Effector memory CD4-positive, alpha-beta T cell (primary cell): ENCODE results near the gene KRT72.

Source experiments
- DNase-seq, 3 donors: peaks; one replicate each; pipeline ENCODE4 v3.0.0-alpha.2; 2020
- H3K27ac ChIP-seq: 2 replicates; pipeline ENCODE4 v1.7.0; 2013; ENCODE audit warnings: mild to moderate bottlenecking, low read length, moderate library complexity; ENCODE audit not compliant: insufficient read depth, poor library complexity, severe bottlenecking
- H3K27me3 ChIP-seq: replicated peaks from 2 replicates; pipeline ENCODE4 v1.7.0; 2013; ENCODE audit warnings: mild to moderate bottlenecking, low read length; ENCODE audit not compliant: insufficient read depth, control insufficient read depth, poor library complexity, severe bottlenecking
- H3K36me3 ChIP-seq: 2 replicates; pipeline ENCODE4 v1.7.0; 2013; ENCODE audit warnings: mild to moderate bottlenecking, low read length, moderate library complexity; ENCODE audit not compliant: control insufficient read depth, insufficient read depth
- H3K4me1 ChIP-seq: 2 replicates; pipeline ENCODE4 v1.7.0; 2013; ENCODE audit warnings: low read length, mild to moderate bottlenecking; ENCODE audit not compliant: control insufficient read depth, insufficient read depth, poor library complexity, severe bottlenecking
- H3K4me3 ChIP-seq: 2 replicates; pipeline ENCODE4 v1.7.0; 2013; ENCODE audit warnings: low read length, low read depth, mild to moderate bottlenecking; ENCODE audit not compliant: insufficient read depth, poor library complexity, severe bottlenecking
- H3K9me3 ChIP-seq: 2 replicates; pipeline ENCODE4 v1.7.0; 2013; ENCODE audit warnings: mild to moderate bottlenecking, low read length, moderate library complexity; ENCODE audit not compliant: control insufficient read depth

Gene KRT72

GRCh38 chr12:52573743-52574142, 27.5 kb downstream of the KRT72 start, which contains the start of gene KRT74:
KRT74 (minus strand) TSS chr12:52573843; CDS start chr12:52573777, 66 bp downstream.
- Histone ChIP-seq H3K4me1 (no peaks in the 10 kb centered on the region), H3K27me3 (no peaks in the 10 kb centered on the region), H3K4me3 (no peak within 1 kb of the TSS), H3K9me3 (no peaks in the 10 kb centered on the region), H3K27ac (no peak within 1 kb of the TSS), H3K36me3 (no peaks in the 10 kb centered on the region)
- no peak for DNase-seq

GRCh38 chr12:52573306-52573705, 28.0 kb downstream of the KRT72 start:
- no peak overlapping the region for H3K27ac ChIP-seq
- no peaks in the 10 kb centered on the region for H3K36me3 ChIP-seq
- H3K4me3 ChIP-seq: no peak overlapping the region
- no peaks in the 10 kb centered on the region for H3K27me3 ChIP-seq
- no peaks in the 10 kb centered on the region for H3K9me3 ChIP-seq
- H3K4me1 ChIP-seq: no peaks in the 10 kb centered on the region
- DNase-seq: no peak

- Histone ChIP-seq H3K27ac (no peak overlapping the region), H3K36me3 (no peaks in the 10 kb centered on the region), H3K27me3 (no peaks in the 10 kb centered on the region), H3K4me3 (no peak overlapping the region), H3K4me1 (no peaks in the 10 kb centered on the region), H3K9me3 (no peaks in the 10 kb centered on the region)
- no peak for DNase-seq
These were observed 30.8 kb downstream of the KRT72 start for GRCh38 chr12:52570511-52570910.

GRCh38 chr12:52568111-52568510, 33.2 kb downstream of the KRT72 start:
- Histone ChIP-seq H3K9me3 (no peaks in the 10 kb centered on the region), H3K36me3 (no peaks in the 10 kb centered on the region), H3K27me3 (no peaks in the 10 kb centered on the region), H3K4me1 (no peaks in the 10 kb centered on the region), H3K27ac (no peak overlapping the region), H3K4me3 (no peak overlapping the region)
- no peak for DNase-seq

- no peaks in the 10 kb centered on the region for H3K27me3 ChIP-seq
- H3K4me1 ChIP-seq: no peaks in the 10 kb centered on the region
- no peaks in the 10 kb centered on the region for H3K9me3 ChIP-seq
- no peak for DNase-seq
- no peak overlapping the region for H3K4me3 ChIP-seq
- H3K27ac ChIP-seq: no peak overlapping the region
- H3K36me3 ChIP-seq: no peaks in the 10 kb centered on the region
These were observed 34.4 kb downstream of the KRT72 start for GRCh38 chr12:52566847-52567291.

GRCh38 chr12:52564582-52564981, 36.7 kb downstream of the KRT72 start:
- Histone ChIP-seq H3K4me3 (no peak overlapping the region), H3K4me1 (no peaks in the 10 kb centered on the region), H3K27me3 (no peaks in the 10 kb centered on the region), H3K27ac (no peak overlapping the region), H3K36me3 (no peaks in the 10 kb centered on the region), H3K9me3 (no peaks in the 10 kb centered on the region)
- DNase-seq: no peak

GRCh38 chr12:52561880-52562449, 39.3 kb downstream of the KRT72 start:
- no peak overlapping the region for H3K4me3 ChIP-seq
- no peak overlapping the region for H3K27ac ChIP-seq
- H3K4me1 ChIP-seq: no peaks in the 10 kb centered on the region
- DNase-seq: no peak
- H3K27me3 ChIP-seq: no peaks in the 10 kb centered on the region
- no peaks in the 10 kb centered on the region for H3K36me3 ChIP-seq
- no peaks in the 10 kb centered on the region for H3K9me3 ChIP-seq

- no peak for DNase-seq
- no peaks in the 10 kb centered on the region for H3K27me3 ChIP-seq
- no peak overlapping the region for H3K27ac ChIP-seq
- no peak overlapping the region for H3K4me3 ChIP-seq
- no peaks in the 10 kb centered on the region for H3K9me3 ChIP-seq
- H3K36me3 ChIP-seq: no peaks in the 10 kb centered on the region
- no peaks in the 10 kb centered on the region for H3K4me1 ChIP-seq
These were observed 41.3 kb downstream of the KRT72 start for GRCh38 chr12:52559979-52560378.

GRCh38 chr12:52558781-52559445, 42.4 kb downstream of the KRT72 start:
- no peak overlapping the region for H3K4me3 ChIP-seq
- no peak for DNase-seq
- no peaks in the 10 kb centered on the region for H3K9me3 ChIP-seq
- no peaks in the 10 kb centered on the region for H3K36me3 ChIP-seq
- no peaks in the 10 kb centered on the region for H3K4me1 ChIP-seq
- H3K27me3 ChIP-seq: no peaks in the 10 kb centered on the region
- no peak overlapping the region for H3K27ac ChIP-seq

GRCh38 chr12:52557476-52557875, 43.8 kb downstream of the KRT72 start:
- Histone ChIP-seq H3K4me1 (no peaks in the 10 kb centered on the region), H3K27me3 (no peaks in the 10 kb centered on the region), H3K4me3 (no peak overlapping the region), H3K27ac (no peak overlapping the region), H3K36me3 (no peaks in the 10 kb centered on the region), H3K9me3 (no peaks in the 10 kb centered on the region)
- DNase-seq: no peak
